HG02970 (cell line): ENCODE data around the gene B3GAT3.
"Not testable (repeated sequence)": the region's sequence is repeated elsewhere in the genome, so short reads cannot be mapped to it uniquely, and the experiment has no call there.

Experiments used
- ATAC-seq: cut with Tn5 transposase; IDR thresholded peaks from one replicate; pipeline ENCODE4 v1.9.1; 2021; ENCODE audit warnings: mild to moderate bottlenecking, moderate library complexity, moderate number of reproducible peaks; ENCODE audit not compliant: unreplicated experiment, low FRiP score

The B3GAT3 gene

DNA sequence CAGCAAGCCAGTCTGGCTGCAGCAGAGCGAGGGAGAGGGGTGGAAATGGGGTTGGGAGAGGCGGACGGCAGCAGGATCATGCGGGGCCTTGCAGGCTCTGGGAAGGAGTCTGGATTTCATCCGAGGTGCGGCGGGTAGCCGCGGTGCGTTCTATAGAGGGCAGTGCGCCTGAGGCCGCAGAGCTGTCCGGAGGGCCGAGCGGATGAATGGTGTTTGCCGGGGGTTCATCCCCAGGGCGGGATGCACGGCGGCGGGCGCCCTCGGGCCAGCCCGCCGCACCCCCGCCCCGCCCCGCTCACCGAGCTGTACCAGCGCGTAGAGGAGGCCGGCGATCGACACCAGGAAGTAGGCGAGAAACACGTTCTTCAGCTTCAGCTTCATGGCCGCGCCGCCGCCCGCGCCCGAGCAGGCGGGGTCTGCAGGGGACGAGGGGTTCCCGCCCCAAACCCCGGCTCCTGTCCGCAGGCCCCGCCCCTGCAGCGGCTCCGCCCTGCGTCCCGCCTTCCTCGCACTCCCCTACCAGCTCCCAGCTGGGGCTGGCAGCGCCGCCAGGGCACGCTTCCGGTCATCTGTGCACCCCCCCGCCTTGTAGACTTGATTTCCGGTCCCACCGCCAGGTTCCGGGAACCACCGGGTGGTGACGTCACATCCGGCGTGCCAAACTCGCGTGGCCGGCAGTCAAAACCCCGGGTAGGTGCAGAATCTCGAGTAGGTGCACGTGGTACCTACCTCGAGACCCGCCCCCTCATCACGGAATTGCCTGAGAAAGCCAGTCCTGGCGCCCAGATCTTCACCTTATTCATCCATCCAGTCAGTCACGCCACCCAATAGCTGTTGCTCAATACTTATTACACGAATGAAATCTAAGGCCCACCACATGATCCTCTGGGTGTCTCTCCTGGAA, at the start of gene B3GAT3:
Gene B3GAT3, minus strand, starts transcription at position 420 of the 904 bp plus-strand sequence. Its CDS starts 39 bp downstream, at position 381.
- ATAC-seq, result peak; percentile 93

DNA sequence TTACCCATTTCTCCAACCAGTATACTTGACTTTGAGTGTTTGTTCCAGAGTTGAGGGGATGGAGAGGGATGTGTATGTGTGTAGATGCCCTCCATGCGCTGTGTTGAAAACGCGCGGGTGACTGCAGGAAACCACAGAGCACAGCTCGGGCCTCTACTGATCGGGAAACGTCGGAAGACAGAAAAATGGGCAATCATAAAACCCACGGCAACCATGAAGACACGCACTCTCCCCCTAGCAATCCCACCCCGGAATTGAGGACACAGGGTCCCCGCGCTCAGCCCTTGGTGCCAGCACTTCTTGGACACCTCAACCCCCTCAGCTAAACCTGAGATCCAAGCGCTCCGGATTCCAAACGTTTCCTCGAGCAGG, 49.4 kb upstream of the B3GAT3 start:
- no peak for ATAC-seq

DNA sequence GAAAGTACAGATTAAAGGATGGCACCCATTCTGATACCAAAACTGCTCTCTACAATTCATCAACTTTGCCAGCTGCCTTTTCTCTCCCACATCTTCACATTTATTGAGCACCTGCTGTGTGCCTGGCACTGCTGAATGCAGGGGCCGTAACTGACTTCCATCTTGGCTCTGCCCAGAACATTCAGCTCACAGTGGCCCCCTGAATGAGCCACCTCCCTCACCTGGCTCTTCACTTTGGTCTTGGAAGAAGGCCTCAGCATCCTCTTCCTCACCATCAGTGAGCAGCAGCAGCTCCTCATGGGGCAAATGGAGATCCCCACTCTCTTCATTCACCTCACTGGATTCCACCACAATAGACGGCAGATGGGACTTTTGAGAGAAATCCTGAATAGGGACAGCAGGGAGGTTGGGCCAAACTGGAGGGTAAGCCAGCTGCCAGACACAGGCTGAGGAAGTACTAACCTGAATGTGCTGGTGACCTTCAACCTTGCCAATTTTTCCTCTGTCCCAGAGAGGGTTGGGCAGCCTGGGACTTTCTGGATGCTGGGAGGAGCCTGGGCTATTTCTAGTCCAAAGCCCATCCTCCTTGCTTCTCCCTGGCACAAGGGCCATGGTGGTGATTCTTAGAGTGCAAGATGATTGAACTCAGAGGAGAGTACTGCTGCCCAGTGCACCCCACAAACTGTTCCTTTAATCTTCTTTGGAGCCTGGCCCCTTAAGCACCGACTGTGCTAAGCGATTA, 47.8 kb upstream of the B3GAT3 start:
- no peak for ATAC-seq

DNA sequence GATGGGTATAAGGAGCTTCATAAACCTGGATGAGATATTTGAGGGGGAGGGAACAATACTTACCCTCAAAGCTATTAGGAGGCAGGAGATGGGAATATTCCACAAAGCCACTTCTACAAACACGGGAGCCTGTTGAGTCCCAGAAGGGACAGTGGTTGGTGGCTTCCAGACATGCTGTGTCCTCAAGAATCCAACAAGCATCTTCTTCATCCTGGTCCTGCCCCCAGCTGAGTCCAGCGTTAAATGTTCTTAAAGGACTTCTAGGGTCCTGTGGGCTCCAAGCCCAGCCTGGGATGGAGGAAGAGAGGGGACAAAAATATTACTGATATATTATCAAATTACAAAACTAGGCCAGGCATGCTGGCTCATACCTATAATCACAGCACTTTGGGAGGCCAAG, 45.7 kb upstream of the B3GAT3 start:
- no peak for ATAC-seq

DNA sequence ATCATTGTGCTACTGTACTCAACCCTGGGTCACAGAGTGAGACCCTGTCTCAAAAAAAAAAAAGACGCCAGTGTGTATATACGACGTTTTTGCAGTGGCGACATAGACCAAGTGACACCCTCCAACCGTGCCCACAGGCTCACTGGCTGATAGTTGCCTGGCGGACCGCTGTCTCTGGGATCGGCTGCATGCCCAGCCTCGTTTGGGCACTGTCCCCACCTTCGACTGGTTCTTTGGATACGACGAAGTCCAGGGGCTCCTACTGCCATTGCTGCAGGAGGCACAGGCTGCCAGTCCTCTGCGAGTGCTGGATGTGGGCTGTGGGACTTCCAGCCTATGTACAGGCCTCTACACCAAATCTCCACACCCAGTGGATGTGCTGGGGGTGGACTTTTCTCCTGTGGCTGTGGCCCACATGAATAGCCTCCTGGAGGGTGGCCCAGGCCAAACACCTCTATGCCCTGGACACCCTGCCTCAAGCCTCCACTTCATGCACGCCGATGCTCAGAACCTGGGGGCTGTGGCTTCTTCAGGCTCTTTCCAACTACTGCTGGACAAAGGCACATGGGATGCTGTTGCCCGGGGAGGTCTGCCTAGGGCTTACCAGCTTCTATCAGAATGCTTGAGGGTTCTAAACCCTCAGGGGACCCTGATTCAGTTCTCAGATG, 44.6 kb upstream of the B3GAT3 start:
- ATAC-seq, result no peak

DNA sequence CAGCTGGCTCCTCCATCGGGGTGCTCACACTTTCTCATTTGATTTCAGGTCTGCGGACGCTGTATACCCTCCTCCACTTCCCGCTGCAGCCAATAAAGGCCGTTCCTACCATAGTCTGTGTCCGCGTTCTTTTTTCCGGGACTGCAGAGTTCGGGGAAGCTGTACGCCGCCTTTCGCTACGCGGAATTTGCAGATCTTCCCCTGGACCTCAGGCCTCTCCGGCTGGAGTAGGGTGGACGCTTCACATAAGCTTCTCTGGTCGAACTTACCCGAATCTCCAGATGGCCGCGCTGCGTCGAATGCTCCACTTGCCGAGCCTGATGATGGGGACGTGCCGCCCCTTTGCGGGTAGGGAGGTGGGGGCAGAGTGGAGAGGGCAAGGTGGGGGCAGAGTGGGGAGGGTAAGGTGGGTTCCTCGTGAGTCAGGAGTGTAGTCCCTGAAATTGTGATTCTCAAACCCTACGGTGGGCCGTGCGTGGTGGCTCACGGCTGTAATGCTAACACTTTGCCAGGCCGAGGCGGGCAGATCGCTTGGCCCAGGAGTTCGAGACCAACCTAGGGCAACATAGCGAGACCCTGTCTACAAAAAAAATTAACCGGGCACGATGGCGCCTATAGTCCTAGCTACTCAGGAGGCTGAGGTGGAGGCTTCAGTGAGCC, 43.9 kb upstream of the B3GAT3 start:
- peak; percentile 21 for ATAC-seq

DNA sequence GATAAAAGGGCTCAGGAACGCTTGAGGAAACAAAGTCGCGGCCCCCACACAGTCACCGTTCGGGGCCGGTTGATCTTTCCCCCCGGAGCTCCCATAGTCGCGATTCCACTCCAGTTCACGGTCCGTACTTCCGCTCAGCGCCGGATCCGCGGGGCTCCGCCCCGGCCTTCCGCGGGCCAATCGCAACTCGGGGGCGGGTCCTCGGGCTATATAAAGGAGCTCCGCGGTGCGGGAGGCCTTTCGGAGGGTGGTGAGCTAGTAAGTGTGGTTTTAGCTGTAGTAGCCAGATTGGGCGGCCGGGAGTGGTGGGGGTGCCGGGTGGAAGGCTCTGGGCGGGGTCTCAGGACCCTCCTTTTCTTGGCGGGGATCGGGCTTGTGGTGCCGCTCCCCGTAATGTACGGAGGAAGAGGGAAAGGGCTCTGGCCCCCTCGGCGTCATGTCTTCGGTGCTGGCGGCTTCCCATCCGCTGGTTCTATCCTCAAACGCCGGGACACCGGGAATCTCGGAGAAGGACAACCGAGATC, 43.4 kb upstream of the B3GAT3 start, which contains the start of the genes C11orf98 and CSKMT:
Gene C11orf98, minus strand, starts transcription at position 136 of the 524 bp plus-strand sequence. Its CDS starts 41 bp downstream, at position 95.
Gene CSKMT, plus strand, starts transcription at position 238 of the 524 bp plus-strand sequence. CDS start 568 bp downstream, outside the sequence.
- ATAC-seq, result peak; percentile 65

DNA sequence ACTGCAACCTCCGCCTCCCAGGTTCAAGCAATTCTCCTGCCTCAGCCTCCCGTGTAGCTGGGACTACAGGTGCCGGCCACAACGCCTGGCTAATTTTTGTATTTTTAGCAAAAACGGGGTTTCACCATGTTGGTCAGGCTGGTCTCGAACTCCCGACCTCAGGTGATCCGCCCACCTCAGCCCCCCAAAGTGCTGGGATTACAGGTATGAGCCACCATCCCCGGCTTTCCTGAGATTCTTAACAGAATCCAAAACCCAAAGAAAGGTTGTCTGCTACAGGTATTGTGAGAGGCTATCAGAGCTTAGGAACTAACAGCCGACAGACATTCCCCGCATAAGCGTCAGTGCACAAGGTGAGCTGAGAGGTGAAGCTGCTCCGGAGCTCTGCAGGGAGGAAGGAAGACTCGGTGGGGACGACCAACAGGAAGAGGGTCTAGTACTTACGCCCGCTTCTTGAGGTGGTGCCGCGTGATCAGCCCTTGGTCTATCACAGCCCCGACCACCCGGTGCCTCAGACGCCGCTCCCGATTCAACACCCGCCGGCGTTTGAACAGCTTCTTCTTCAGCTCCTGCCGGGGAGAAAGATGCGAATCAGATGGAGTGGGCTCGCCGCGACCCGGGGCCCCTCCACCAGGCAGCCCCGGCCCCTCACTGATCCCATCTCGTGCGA, 42.8 kb upstream of the B3GAT3 start:
- ATAC-seq, result peak; percentile 20

DNA sequence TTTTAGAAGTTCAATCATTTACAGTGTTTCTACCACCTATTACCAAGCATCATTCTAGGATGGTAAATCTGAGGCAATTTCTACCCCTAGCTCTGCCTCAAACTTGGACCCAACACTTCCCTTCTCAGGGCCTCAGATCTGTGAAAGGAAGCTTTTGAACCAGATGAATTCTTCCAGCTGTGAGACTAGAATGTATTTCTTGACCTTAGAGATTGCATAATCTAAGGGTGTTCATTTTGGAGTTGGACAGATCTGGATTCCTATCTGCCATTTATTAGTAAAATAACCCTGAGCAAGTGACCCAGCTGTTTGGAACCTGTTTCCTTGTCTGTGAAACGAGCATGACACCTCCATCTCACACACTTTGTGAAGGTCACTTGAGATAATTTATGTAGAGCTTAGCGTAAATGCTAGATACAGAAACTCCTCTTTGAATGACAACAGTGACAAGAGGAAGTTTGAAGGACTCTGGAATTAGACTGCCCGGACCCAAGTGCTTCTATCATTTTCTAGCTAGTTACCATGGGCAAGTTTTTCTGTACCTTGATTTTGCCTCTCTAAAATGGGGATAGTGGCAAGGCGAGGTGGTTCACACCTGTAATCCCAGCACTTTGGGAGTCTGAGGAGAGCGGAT, 35.1 kb upstream of the B3GAT3 start:
- no peak for ATAC-seq

DNA sequence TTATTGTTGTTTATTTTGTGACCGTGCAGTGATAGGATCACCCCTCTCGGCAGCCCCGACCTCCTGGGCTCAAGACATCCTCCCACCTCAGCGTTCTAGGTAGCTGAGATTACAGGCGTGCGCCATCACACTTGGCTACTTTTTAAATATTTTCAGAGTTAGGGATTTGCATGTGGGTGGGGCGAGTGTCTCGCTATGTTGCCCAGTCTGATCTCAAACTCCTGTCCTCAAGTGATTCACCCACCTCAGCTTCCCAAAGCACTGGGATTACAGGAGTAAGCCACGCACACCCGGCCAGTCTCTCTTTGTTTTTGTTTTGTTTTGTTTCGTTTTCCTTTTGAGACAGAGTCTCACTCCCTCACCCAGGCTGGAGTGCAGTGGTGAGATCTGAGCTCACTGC, 32.5 kb upstream of the B3GAT3 start:
- ATAC-seq, result no peak

DNA sequence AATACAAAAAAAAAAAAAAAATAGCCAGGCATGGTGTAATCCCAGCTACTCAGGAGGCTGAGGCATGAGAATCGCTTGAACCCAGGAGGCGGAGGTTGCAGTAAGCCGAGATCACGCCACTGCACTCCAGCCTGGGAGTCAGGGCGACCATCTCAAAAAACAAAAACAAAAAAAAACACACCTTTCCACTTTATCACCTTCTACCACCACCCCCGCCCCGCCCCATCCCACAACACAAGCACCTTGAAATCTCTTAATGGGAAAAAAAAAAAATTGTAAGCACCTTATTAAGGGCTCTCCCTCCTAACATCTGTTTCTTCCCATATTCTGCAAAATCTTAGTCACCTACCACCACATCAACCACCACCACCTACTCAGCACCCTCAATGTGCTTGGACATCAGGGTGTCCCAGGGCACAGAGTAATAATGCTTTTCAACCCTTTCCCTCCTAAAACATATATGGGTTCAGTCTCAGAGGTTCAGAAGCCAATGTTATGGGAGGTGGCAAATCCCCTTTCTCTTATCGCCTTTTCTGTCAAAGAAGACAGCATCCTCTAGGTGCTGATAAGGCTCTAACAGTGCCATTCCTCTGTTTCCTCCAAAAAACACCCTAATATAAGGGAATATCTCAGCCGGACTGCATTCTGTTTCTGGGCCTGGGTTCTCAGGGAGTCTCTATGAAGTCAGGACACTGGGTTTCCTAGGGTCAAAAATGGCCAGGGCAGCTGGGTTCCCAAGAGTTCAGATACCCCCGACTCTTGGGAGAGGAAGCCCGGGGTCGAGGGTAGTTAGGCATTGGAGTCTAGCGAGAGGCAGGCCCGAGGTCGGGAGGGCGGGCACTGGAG, 30.6 kb upstream of the B3GAT3 start:
- peak; percentile 8 for ATAC-seq

DNA sequence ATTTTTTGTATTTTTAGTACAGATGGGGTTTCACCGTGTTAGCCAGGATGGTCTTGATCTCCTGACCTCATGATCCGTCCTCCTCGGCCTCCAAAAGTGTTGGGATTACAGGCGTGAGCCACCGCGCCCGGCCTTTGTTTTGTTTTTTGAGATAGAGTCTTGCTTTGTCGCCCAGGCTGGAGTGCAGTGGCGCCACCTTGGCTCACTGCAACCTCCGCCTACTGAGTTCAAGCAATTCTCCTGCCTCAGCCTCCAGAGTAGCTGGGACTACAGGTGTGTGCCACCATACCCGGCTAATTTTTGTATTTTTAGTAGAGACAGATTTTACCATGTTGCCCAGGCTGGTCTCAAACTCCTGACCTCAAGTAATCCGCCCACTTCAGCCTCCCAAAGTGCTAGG, 28.5 kb upstream of the B3GAT3 start:
- not testable (repeated sequence) for ATAC-seq

DNA sequence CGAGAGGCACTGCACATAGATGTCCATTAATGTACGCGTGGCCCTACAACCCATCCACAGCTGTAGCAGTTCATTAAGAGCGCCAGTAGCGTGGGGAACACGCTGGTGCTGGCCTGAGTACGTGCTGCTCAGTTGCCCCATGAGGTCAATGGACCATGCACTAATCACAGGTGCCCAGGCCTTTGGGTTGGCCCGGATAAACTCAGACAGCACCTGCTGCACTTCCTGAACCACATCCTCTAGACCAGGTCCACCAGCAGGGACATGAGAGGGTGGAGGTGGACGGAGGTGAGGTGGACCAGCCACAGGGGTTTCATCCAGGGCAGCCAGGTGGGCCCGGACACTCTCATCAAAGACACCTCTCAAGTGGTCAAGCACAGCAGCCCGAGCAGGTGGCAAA, 27.7 kb upstream of the B3GAT3 start:
- ATAC-seq, result no peak

DNA sequence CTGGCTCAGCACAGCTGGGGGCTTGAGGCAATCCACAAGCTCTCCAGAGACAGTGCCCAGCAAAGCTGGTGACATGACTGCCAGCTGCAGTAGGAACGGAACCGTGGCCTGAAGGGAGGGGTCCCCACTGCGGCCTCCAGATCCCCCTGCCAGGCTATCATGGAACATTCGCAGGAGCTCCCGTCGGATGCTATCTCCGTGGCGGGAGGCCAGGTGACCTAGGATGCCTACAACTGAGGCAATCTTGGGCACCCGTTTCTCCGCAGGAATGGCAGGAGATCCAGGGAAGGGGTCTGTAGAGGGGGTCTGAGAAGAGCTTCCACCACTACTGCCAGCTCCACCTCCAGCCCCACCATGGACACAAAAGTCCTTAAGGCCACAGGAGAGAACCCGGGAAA, 27.2 kb upstream of the B3GAT3 start:
- ATAC-seq, result no peak

DNA sequence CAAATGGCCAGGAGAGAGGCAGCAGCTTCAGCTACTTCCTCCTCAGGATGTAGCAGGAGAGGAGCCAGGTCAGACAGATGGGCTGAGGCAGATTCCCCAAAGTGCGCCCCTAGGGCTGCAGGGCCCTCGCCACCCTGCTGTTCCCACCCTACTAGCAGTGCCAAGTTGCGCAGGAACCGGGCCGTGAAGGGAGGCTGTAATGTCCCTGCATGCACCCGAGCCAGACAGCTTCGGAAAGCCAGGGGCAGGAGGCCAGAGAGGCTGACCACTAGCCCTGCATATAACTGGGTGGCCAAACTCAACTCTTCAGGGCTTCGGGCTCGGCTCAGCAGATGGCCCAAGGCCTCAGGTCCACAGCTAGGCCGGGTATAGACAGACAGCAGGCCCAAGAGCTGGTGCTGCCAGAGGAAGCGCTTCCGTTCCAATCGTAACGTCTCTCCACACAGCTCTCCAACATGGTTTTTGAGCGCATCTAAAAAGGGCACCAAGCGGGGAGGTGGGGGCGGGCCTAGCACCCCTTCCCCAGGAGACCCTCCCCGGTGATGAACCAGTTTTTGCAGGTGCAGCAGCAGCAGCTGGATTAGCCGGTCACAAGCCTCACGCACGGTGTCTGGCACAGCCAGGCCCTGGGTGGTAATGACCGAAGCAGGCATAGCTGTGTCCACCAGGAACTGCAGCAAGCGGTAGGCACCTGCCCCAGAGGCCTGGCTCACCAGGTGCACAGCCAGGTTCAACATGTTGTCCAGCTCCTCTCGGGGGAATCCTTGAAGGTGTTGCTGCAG, 26.6 kb upstream of the B3GAT3 start:
- ATAC-seq, result no peak

DNA sequence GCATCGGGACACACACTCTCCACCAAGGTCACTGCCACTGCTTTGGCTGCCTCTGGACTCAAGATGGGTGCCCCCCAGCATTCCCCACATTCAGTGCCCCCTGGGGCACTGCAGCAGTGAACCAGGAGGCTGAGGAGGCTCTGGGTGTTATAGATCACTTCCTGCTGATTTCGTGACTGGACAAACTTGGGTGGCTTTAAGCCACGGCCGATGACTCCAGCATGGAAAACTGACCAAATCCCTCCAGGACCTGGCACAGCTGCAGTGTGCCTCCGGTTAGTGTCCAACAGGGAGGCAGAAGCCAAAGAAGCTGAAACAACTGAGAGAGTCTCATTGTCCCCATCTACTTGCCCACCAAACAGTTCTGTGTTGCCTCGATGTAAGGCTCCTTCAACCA, 25.8 kb upstream of the B3GAT3 start:
- no peak for ATAC-seq

DNA sequence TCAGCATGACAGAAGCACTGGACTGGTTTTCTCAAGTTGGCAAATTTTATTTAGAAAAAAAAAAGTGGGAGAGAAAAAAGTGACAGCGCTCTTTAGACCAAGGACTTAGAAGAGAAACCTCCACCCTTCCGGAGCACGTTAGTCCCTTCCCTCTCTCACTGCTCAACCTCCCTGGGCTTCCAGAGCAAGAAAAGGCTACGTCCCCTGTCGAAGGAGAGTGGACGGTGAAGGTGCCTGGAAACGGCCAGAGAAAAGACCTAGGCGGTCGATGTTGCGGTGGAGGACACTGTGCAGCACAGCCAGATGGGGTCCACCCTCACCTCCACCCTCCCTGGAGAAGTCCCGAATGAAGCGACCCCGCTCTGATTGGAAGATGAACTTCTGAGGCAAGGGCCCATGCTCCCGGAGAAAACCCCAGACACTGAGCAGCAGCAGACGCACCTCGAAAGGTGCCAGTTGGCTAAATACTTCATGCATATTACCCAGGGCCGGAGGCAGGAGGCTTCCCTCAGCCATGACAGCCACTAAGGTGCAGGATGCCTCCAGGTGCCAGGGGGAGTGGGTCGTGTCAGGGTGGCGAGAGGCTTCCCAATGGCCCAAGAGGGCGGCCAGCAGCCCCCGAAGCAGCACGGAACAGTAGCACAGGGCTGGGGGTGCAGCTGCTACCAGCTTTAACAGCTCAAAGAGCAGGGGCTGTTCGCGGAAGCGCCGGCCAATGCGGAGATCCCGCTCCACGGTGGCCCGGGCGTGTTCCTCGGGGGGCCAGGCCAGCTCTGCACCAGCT, 25.2 kb upstream of the B3GAT3 start:
- ATAC-seq, result no peak
